SK-N-SH (cell line): ENCODE measurements around the gene PHLDA3. TPM values are rescaled to one million over a fixed set of nuclear protein-coding genes. Genes with fewer than 3 reads are reported as not detected.

Experiments used
- CTCF ChIA-PET: fragments of 300-600, 350-600 bp; formaldehyde crosslinking; extraction: SDS; loops from one replicate; lab custom pipeline; 2021; lab: Yijun Ruan, JAX
- POLR2A ChIA-PET: fragments of 350-600 bp; sonication (Branson Sonifier 250); formaldehyde crosslinking; extraction: SDS; loops from one replicate; lab custom pipeline; 2020; ENCODE audit warnings: antibody characterized with exemption, inconsistent platforms; lab: Yijun Ruan, JAX
- DNase-seq: peaks from one replicate; pipeline ENCODE4 v3.0.0; 2012
- H2AFZ ChIP-seq: fragments of 200-600 bp; sonication (generic); 2 replicates; pipeline ENCODE4 v1.8.1; 2016; ENCODE audit warnings: antibody characterized with exemption, mild to moderate bottlenecking, low read depth
- H3F3A ChIP-seq: fragments of 200-600 bp; sonication (generic); replicated peaks from 2 replicates; pipeline ENCODE3; 2016; ENCODE audit warnings: antibody characterized with exemption, mild to moderate bottlenecking; ENCODE audit not compliant: insufficient read depth
- H3K27ac ChIP-seq, 2 experiments: fragments of 200-500 bp in 1 of 2; fragments of 200-600 bp in 1 of 2; sonication (Bioruptor generic) in 1 of 2; sonication (generic), shearing (Covaris generic) in 1 of 2; 2 replicates each; pipeline versions ENCODE4 v1.5.1 to v1.6.1; 2014 to 2016; ENCODE audit warnings: low read depth in 2 of 2, inconsistent platforms in 1 of 2, low read length in 1 of 2, mild to moderate bottlenecking in 1 of 2, mixed read lengths in 1 of 2
- H3K27me3 ChIP-seq: fragments of 200-600 bp; sonication (generic), shearing (Covaris generic); 2 replicates; pipeline ENCODE4 v1.6.1; 2016; ENCODE audit warnings: mixed run types; ENCODE audit not compliant: insufficient read depth
- H3K36me3 ChIP-seq, 2 experiments: fragments of 200-500 bp in 1 of 2; fragments of 200-600 bp in 1 of 2; sonication (Bioruptor generic) in 1 of 2; sonication (generic) in 1 of 2; replicated peaks in 1 of 2; 2 replicates each; pipeline versions ENCODE3 to v1.5.1; 2014 to 2016; ENCODE audit warnings: low read length in 1 of 2, mild to moderate bottlenecking in 1 of 2; ENCODE audit not compliant: insufficient read depth in 2 of 2, control insufficient read depth in 1 of 2
- H3K4me1 ChIP-seq, 2 experiments: fragments of 200-500 bp in 1 of 2; fragments of 200-600 bp in 1 of 2; sonication (Bioruptor generic) in 1 of 2; sonication (generic), shearing (Covaris generic) in 1 of 2; 2 replicates each; pipeline versions ENCODE4 v1.5.1 to v1.6.1; 2014 to 2016; ENCODE audit warnings: low read depth in 1 of 2, low read length in 1 of 2, mixed run types in 1 of 2; ENCODE audit not compliant: insufficient read depth in 2 of 2, control insufficient read depth in 1 of 2
- H3K4me2 ChIP-seq: fragments of 200-600 bp; sonication (generic), shearing (Covaris generic); 2 replicates; pipeline ENCODE4 v1.6.1; 2017; ENCODE audit warnings: mixed run types
- H3K4me3 ChIP-seq, 2 experiments: fragments of 200-500 bp in 1 of 2; fragments of 200-600 bp in 1 of 2; sonication (Bioruptor generic) in 1 of 2; sonication (generic), shearing (Covaris generic) in 1 of 2; 2 replicates each; pipeline versions ENCODE4 v1.5.1 to v1.8.1; 2014 to 2016; ENCODE audit warnings: low read depth in 2 of 2, inconsistent platforms in 1 of 2, low read length in 1 of 2, mild to moderate bottlenecking in 1 of 2, mixed read lengths in 1 of 2, moderate library complexity in 1 of 2
- H3K79me2 ChIP-seq: fragments of 200-600 bp; sonication (generic); 2 replicates; pipeline ENCODE4 v1.8.1; 2017; ENCODE audit warnings: mild to moderate bottlenecking; ENCODE audit not compliant: insufficient read depth
- H3K9ac ChIP-seq: fragments of 200-600 bp; sonication (generic); 2 replicates; pipeline ENCODE4 v1.6.1; 2017; ENCODE audit warnings: mixed run types
- H3K9me2 ChIP-seq: fragments of 200-600 bp; sonication (generic); 2 replicates; pipeline ENCODE4 v1.6.1; 2017; ENCODE audit warnings: mixed run types
- H3K9me3 ChIP-seq: fragments of 200-600 bp; sonication (generic); 2 replicates; pipeline ENCODE4 v1.6.1; 2017; ENCODE audit warnings: mixed run types, mild to moderate bottlenecking, moderate library complexity
- H4K20me1 ChIP-seq: fragments of 200-600 bp; sonication (generic); 2 replicates; pipeline ENCODE4 v1.6.1; 2017; ENCODE audit warnings: mild to moderate bottlenecking, mixed run types; ENCODE audit not compliant: insufficient read depth
- CHD2 ChIP-seq: fragments of 150-350 bp; IDR thresholded peaks from 2 replicates; pipeline ENCODE4 v1.6.1; 2018; ENCODE audit warnings: low read length; ENCODE audit not compliant: partially characterized antibody
- EZH2phosphoT487 ChIP-seq: fragments of 200-600 bp; sonication (generic); IDR thresholded peaks from 2 replicates; pipeline ENCODE4 v1.6.1; 2017; ENCODE audit warnings: low read depth, mixed run types, mild to moderate bottlenecking, antibody characterized with exemption, moderate library complexity, borderline replicate concordance
- FOSL2 ChIP-seq: IDR thresholded peaks from 2 replicates; pipeline ENCODE4 v1.4.0; 2012; ENCODE audit warnings: low read depth, mild to moderate bottlenecking, moderate library complexity, borderline replicate concordance
- FOXJ3 ChIP-seq: sonication (generic); formaldehyde crosslinking; IDR thresholded peaks from 2 replicates; pipeline ENCODE4 v1.5.1; 2020; ENCODE audit warnings: mild to moderate bottlenecking, missing genetic modification reagents
- FOXM1 ChIP-seq: IDR thresholded peaks from 2 replicates; pipeline ENCODE4 v1.4.0; 2012; ENCODE audit warnings: low read depth, mild to moderate bottlenecking
- GABPA ChIP-seq: IDR thresholded peaks from 2 replicates; pipeline ENCODE4 v1.4.0; 2012; ENCODE audit warnings: low read depth, mild to moderate bottlenecking
- GATA2 ChIP-seq: sonication (generic); formaldehyde crosslinking; IDR thresholded peaks from 2 replicates; pipeline ENCODE4 v1.5.0; 2020; ENCODE audit warnings: mild to moderate bottlenecking, missing genetic modification reagents
- MEF2A ChIP-seq: IDR thresholded peaks from 2 replicates; pipeline ENCODE4 v1.4.0; 2012; ENCODE audit warnings: low read depth, borderline replicate concordance
- NRF1 ChIP-seq: IDR thresholded peaks from 2 replicates; pipeline ENCODE4 v1.6.1; 2012; ENCODE audit warnings: low read depth, mild to moderate bottlenecking, low read length
- RAD21 ChIP-seq: IDR thresholded peaks from 2 replicates; pipeline ENCODE4 v1.6.1; 2012; ENCODE audit warnings: mild to moderate bottlenecking, low read length
- RCOR1 ChIP-seq: fragments of 150-350 bp; IDR thresholded peaks from 2 replicates; pipeline ENCODE4 v1.6.1; 2017; ENCODE audit warnings: antibody characterized with exemption, low read length
- TAF1 ChIP-seq: IDR thresholded peaks from 2 replicates; pipeline ENCODE4 v1.6.1; 2012; ENCODE audit warnings: low read depth, mild to moderate bottlenecking, low read length, moderate library complexity, borderline replicate concordance
- YY1 ChIP-seq: IDR thresholded peaks from 2 replicates; pipeline ENCODE4 v1.4.0; 2012; ENCODE audit warnings: low read depth, mild to moderate bottlenecking
- WGBS: methylation state at CpG from one replicate; pipeline ENCODE4 v1.1.6; 2017; ENCODE audit warnings: low lambda C conversion rate; 5-methylcytosine and 5-hydroxymethylcytosine counted together
- polyA plus RNA-seq, 3 experiments: library from polyadenylated mRNA; depleted of rRNA; stranded (reverse); fragments of >200 nt; gene quantifications; 2 replicates each; pipeline ENCODE4 v1.2.3, GENCODE V29; 2012
- TF ChIP-seq, protein P1 (sequence below): IDR thresholded peaks from 2 replicates; pipeline ENCODE4 v1.4.0; 2012; ENCODE audit warnings: low read depth, borderline replicate concordance
- TF ChIP-seq, protein P2 (sequence below): IDR thresholded peaks from 2 replicates; pipeline ENCODE4; 2012
- TF ChIP-seq, protein P3 (sequence below): IDR thresholded peaks from 2 replicates; pipeline ENCODE4 v1.4.0; 2012; ENCODE audit warnings: low read depth
- TF ChIP-seq, protein P4 (sequence below): fragments of 150-350 bp; IDR thresholded peaks from 2 replicates; pipeline ENCODE4 v1.6.1; 2017; ENCODE audit warnings: antibody characterized with exemption, low read length, low read depth, borderline replicate concordance
- TF ChIP-seq, protein P5 (sequence below): fragments of 200-600 bp; sonication (generic); IDR thresholded peaks from 2 replicates; pipeline ENCODE4 v1.6.1; 2017; ENCODE audit warnings: antibody characterized with exemption, mild to moderate bottlenecking, moderate library complexity
- TF ChIP-seq, protein P6 (sequence below): IDR thresholded peaks from 2 replicates; pipeline ENCODE4 v1.4.0; 2012; ENCODE audit warnings: low read depth, borderline replicate concordance

PHLDA3 gene
- polyA plus RNA-seq, 1 of the 3 experiments (the other 2 are of a cell fraction) = 105 TPM

DNA sequence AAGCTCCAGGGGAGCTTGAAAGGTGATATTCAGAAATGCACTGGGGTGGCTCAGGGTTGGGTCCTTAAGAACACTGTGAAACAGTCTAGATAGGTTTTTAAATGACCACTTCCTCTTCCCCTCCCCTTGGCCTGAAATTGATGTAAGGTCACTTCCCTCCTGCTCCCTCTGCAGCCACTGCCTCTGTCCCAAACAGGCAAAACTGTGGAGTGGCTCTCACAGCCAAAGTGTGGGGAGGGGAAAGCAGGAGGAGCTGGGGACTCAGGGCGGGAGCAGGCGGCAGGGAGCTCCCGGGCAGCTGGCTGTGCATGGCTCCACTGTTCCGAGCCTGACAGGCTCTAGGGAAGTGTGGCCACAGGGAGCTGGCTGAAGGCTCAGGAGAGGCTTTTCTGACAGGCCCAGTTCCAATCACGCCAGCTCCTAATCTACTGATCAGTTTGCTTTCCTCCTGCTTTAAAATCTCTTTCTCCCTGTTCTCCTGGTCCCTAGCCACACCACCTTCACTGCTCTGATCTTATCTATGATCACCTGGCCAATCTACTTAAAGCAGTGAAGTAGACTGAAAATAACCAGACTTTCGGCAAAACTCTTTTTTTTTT lies 43.1 kb upstream of the PHLDA3 start:
- H3K4me1 ChIP-seq = peaks cover 14 to 15% of the 10 kb centered on the region in 2 experiments; a peak in 2 of 4 replicates
- ChIA-PET CTCF (interaction anchor here (0.6 to 31.9 kb wide), 52 partner anchors 9 to 419 kb away, joined by 3 to 860 read pairs (median 7); partner anchors contain the start of genes IPO9, NAV1 and PHLDA3), POLR2A (no interaction called here)
- TF ChIP-seq RCOR1 (no peak), TAF1 (no peak), FOXJ3 (no peak), GATA2 (CRISPR knock-in tag) (no peak), FOSL2 (no peak), NRF1 (no peak), CHD2 (no peak), GABPA (no peak), MEF2A (no peak), YY1 (no peak), EZH2phosphoT487 (no peak), RAD21 (no peak), FOXM1 (no peak)
- TF ChIP-seq, protein P1, sequence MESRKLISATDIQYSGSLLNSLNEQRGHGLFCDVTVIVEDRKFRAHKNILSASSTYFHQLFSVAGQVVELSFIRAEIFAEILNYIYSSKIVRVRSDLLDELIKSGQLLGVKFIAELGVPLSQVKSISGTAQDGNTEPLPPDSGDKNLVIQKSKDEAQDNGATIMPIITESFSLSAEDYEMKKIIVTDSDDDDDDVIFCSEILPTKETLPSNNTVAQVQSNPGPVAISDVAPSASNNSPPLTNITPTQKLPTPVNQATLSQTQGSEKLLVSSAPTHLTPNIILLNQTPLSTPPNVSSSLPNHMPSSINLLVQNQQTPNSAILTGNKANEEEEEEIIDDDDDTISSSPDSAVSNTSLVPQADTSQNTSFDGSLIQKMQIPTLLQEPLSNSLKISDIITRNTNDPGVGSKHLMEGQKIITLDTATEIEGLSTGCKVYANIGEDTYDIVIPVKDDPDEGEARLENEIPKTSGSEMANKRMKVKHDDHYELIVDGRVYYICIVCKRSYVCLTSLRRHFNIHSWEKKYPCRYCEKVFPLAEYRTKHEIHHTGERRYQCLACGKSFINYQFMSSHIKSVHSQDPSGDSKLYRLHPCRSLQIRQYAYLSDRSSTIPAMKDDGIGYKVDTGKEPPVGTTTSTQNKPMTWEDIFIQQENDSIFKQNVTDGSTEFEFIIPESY = no peak
- TF ChIP-seq, protein P2, sequence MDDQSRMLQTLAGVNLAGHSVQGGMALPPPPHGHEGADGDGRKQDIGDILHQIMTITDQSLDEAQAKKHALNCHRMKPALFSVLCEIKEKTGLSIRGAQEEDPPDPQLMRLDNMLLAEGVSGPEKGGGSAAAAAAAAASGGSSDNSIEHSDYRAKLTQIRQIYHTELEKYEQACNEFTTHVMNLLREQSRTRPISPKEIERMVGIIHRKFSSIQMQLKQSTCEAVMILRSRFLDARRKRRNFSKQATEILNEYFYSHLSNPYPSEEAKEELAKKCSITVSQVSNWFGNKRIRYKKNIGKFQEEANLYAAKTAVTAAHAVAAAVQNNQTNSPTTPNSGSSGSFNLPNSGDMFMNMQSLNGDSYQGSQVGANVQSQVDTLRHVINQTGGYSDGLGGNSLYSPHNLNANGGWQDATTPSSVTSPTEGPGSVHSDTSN = no peak
- TF ChIP-seq, protein P3, sequence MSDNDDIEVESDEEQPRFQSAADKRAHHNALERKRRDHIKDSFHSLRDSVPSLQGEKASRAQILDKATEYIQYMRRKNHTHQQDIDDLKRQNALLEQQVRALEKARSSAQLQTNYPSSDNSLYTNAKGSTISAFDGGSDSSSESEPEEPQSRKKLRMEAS = no peak
- TF ChIP-seq, protein P4, sequence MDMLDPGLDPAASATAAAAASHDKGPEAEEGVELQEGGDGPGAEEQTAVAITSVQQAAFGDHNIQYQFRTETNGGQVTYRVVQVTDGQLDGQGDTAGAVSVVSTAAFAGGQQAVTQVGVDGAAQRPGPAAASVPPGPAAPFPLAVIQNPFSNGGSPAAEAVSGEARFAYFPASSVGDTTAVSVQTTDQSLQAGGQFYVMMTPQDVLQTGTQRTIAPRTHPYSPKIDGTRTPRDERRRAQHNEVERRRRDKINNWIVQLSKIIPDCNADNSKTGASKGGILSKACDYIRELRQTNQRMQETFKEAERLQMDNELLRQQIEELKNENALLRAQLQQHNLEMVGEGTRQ = no peak
- TF ChIP-seq, protein P5, sequence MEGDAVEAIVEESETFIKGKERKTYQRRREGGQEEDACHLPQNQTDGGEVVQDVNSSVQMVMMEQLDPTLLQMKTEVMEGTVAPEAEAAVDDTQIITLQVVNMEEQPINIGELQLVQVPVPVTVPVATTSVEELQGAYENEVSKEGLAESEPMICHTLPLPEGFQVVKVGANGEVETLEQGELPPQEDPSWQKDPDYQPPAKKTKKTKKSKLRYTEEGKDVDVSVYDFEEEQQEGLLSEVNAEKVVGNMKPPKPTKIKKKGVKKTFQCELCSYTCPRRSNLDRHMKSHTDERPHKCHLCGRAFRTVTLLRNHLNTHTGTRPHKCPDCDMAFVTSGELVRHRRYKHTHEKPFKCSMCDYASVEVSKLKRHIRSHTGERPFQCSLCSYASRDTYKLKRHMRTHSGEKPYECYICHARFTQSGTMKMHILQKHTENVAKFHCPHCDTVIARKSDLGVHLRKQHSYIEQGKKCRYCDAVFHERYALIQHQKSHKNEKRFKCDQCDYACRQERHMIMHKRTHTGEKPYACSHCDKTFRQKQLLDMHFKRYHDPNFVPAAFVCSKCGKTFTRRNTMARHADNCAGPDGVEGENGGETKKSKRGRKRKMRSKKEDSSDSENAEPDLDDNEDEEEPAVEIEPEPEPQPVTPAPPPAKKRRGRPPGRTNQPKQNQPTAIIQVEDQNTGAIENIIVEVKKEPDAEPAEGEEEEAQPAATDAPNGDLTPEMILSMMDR = no peak
- TF ChIP-seq, protein P6, sequence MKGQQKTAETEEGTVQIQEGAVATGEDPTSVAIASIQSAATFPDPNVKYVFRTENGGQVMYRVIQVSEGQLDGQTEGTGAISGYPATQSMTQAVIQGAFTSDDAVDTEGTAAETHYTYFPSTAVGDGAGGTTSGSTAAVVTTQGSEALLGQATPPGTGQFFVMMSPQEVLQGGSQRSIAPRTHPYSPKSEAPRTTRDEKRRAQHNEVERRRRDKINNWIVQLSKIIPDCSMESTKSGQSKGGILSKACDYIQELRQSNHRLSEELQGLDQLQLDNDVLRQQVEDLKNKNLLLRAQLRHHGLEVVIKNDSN = no peak
- H3K9me2 ChIP-seq = no peaks in the 10 kb centered on the region
- WGBS = 90% methylated on average over 4 of the region's 6 CpGs
- H2AFZ ChIP-seq = no peak overlapping the region; the same call in 1 of the 2 replicates
- H3K9ac ChIP-seq = no peak overlapping the region
- H3K27me3 ChIP-seq = no peaks in the 10 kb centered on the region
- no peaks in the 10 kb centered on the region for H3K36me3 ChIP-seq
- H3K4me2 ChIP-seq = no peak overlapping the region
- H3K9me3 ChIP-seq = no peaks in the 10 kb centered on the region
- no peak overlapping the region for H3K27ac ChIP-seq
- peak; percentile 44 for DNase-seq
- peaks cover 7% of the 10 kb centered on the region for H3K79me2 ChIP-seq
- no peaks in the 10 kb centered on the region for H3F3A ChIP-seq
- no peaks in the 10 kb centered on the region for H4K20me1 ChIP-seq
- no peak overlapping the region for H3K4me3 ChIP-seq
